Mammary microvascular endothelial cell (primary cell): Measurements from ENCODE around the gene EIF2B4. TPM values are rescaled to one million over a fixed set of nuclear protein-coding genes. Genes with fewer than 3 reads are reported as not detected.

Experiments
- total RNA-seq: library from RNA; depleted of rRNA; stranded (reverse); fragments of >200 nt; gene quantifications from 2 replicates; pipeline ENCODE4 v1.2.3, GENCODE V29; 2015

Gene EIF2B4
- 37.8 and 41.3 TPM in 2 replicates for total RNA-seq

DNA sequence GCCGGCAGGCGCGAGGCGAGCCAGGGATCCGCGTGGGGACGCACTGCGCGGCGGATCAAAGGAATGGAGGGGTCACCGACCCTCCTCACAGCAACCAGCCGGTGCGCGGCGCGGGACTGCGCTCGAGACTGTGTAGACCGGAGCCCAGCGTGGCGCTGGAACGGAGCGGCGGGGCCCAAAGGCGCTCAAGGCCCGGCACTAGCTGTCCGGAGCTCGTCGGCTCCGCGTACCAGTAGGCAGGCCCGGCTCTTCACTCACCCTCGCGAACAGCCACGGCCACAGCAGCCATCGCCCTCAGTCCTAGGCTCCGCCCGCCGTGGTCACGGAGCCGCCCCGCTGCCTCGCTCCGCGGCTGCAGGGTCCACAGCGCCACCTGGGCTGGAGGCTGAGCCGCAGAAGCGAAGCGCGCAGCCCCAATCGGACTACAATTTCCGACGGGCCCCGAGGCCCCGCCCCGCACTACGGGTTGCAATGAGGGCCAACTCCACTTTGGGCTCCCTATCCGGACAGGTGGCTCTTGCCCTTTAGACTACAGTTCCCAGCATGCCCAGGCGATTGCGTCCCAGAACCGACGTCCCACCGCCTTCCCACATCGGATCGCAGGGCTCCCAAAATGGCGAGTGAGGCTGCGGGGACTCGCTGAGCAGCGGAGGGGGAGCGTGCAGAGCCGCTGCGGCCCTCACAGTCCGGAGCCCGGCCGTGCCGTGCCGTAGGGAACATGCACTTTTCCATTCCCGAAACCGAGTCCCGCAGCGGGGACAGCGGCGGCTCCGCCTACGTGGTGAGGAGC is at the start of gene EIF2B4, which contains the start of gene SNX17:
Gene EIF2B4 (minus strand): TSS at position 313 of the 790 bp plus-strand sequence. CDS start 24 bp downstream, at position 289.
Gene SNX17 (plus strand): TSS at position 591 of the 790 bp plus-strand sequence. CDS start 128 bp downstream, at position 719.

DNA sequence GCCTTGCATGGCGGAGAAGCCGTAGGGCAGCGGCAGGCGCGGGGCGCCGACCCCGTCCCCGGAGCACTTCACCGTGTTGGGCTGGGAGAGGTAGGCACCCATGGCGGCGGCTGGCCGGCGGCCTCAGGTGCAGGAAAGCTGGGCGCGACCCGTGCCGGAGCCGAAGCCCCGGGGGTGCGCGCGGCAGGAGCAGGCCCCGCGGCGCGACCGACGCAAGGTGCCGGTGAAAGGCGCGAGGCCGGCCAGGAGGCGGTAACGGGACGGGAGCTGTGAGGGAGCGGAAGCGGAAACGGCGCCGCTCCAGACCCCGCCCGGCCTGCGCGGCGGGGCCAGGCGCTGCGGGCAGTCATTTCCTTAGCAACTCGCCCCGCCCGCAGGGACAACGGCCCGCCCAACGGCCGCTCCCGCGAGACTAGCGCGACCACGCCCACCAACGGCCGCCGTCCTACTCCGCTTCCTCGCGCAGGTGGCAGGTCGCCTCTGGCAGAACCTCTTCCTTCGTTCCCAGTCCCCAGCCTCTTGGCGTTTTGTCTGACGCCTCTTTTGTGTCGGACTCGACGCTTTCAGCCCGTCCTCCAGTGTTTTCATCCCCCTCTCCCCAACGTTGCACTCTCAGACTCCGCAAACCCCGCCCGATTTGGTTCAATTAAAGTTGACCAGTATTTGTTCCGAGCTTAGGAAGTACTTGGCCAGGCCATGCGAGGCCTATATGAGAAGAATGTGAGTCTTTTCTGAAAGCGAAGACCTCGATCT is 39.4 kb upstream of the EIF2B4 start, which contains the start of gene PPM1G:
Gene PPM1G (minus strand): TSS at position 271 of the 753 bp plus-strand sequence. CDS start 169 bp downstream, at position 102.

DNA sequence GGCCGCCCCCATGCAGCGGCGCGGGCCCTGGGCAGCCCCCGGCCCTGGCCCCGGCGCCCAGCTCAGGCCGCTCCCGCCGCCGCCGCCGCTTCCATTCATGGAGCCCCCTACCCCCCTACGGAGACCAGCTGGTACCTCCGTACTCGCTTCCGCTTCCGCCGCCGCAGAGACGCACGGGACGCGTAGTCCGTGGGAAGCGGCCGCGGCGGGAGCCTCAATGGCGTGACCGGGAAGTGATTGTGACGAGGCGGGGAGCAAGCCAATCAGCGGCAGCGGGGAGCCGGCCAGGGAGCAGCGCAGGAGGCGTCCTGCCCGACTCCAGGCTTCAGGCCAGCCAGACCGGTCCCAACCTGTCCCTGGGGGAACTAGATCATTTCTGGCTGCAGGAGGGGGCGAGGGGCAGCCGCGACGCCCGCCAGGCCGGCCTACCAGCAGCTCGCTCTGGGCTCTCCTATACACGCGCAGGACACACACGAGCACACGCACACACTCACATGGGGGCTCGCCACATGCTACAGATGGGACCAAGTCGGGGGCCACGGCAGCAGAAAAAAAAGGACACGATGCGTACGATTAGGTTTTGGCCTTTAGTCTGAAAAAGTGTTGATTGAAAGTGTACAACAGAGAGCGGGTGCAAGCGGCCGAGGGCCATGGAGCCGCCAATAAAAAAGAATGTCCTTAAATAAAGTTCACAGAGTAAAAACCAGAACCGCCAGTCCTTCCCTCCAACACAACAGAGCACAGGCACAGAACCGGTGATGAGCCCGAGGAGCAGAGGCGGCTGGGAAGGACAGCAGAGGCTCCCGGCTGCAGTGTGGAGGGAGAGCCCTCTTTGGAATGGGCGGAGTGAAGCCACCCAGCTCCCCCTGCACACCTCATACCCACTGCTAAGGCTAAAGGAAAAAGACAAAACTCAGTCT is 10.7 kb upstream of the EIF2B4 start, which contains the start of gene ZNF513:
Gene ZNF513 (minus strand): TSS at position 109 of the 920 bp plus-strand sequence. CDS start 208 bp downstream, outside the sequence.

DNA sequence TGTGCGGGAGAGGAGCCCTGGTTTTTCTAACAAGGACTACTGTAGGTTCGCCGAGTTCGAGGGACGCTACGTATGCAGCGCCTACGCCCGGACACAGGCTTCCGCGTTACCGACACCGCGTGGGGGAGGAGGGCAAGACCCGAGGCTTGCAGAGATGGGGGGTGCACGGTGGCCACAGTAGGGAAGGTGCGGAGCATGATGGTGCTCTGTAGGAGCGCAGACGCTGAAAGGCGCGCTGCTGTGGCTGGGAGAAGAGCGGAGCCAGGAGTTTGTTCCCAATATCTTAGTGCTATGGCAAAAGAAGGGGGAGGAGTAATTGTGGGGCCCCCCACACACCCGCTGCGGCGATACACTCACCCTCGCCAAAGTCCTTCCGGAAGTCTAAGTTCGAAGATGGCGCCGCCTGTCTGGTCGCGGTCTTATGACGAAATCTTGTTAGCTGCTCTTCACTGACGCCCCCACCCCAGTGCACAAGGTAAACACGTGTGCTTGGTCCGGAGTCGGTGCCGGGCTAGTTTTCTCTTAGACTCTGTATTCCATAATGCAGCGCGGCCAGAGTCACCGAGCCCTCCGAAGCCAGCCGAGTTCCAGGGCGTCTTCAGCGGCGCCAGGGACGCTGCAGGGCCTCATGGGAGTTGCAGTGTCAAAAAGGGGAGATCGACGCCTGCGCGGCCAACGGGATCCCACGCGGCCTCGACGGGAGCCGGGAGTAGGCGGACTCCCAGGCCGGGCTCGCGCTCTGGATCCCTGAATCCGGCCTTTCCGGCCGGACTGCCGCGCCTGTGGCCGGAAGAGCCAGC is 13.6 kb downstream of the EIF2B4 start, which contains the start of gene GTF3C2:
Gene GTF3C2 (minus strand): TSS at position 383 of the 800 bp plus-strand sequence. CDS start 13,210 bp downstream, outside the sequence.

DNA sequence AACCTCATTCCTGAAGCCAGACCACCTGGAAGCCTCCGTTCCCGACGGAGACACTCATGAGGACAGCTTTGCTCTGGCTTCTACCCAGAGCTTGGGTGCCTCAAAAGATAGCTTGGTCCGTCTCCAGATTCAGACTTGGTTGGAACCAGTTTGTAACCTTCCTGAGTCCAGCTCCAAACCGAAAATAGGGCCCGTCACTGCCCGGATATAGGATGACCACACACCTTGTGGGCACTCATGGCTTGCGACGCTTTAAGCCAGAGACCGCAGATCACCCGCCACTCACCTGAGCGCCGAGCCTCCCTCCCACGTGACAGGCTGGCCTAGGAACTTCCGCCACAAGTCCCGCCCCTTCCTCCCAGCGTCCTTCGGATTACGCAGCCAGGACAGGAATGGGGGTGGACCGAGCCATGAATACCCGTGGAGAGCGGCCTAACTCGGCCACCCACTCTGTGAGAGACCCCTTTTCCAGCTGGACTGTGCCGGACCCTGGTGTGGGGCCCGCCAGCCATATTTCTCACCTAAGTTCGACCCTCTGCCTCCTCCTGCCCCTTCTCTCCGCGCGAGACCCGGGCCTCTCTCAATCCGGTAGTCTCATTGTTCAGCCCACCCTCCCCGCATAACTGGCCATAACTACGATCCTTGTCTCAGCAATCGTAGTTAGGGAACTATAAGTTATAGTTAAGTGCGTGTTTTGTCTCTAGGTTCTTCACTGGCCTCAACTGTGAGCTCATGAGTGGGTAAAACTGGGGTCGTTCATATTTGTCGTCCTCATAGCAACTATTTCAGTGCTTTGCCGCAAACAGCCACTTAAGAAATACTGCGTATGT is 47.2 kb downstream of the EIF2B4 start, which contains the start of gene MPV17:
Gene MPV17 (minus strand): TSS at position 332 of the 830 bp plus-strand sequence. CDS start 580 bp downstream, outside the sequence.

Other genes with a start within 250 kb of the EIF2B4 start
- gene ABHD1, start 246.5 kb downstream of the EIF2B4 start, total RNA-seq = not detected in 2 replicates
- gene PREB, start 235.7 kb downstream of the EIF2B4 start, total RNA-seq = 46.3 and 47.0 TPM in 2 replicates
- not detected in 2 replicates for gene PRR30, start 230.9 kb downstream of the EIF2B4 start, total RNA-seq
- gene TCF23, start 221.3 kb downstream of the EIF2B4 start, total RNA-seq = not detected in 2 replicates
- 131 and 156 TPM in 2 replicates for gene ATRAID, start 158.3 kb downstream of the EIF2B4 start, total RNA-seq
- 34.3 and 65.7 TPM in 2 replicates for gene SLC5A6, start 158.1 kb downstream of the EIF2B4 start, total RNA-seq
- 47.2 and 60.4 TPM in 2 replicates for gene CAD, start 153.0 kb downstream of the EIF2B4 start, total RNA-seq
- 2.7 and 3.4 TPM in 2 replicates for gene SLC30A3, start 107.3 kb downstream of the EIF2B4 start, total RNA-seq
- not detected in 2 replicates for gene DNAJC5G, start 94.9 kb downstream of the EIF2B4 start, total RNA-seq
- gene TRIM54, start 87.9 kb downstream of the EIF2B4 start, total RNA-seq = 0.49 TPM in 1 of 2 replicates, not detected in the other
- gene UCN, start 61.9 kb downstream of the EIF2B4 start, total RNA-seq = not detected in 2 replicates
- gene MPV17, start 47.2 kb downstream of the EIF2B4 start, total RNA-seq = 109 and 120 TPM in 2 replicates
- gene GTF3C2, start 13.6 kb downstream of the EIF2B4 start, total RNA-seq = 37.4 and 41.5 TPM in 2 replicates
- 128 and 138 TPM in 2 replicates for gene SNX17, start 278 bp upstream of the EIF2B4 start, total RNA-seq
- gene ZNF513, start 10.4 kb upstream of the EIF2B4 start, total RNA-seq = 6.8 and 8.6 TPM in 2 replicates
- gene PPM1G, start 39.3 kb upstream of the EIF2B4 start, total RNA-seq = 121 and 134 TPM in 2 replicates
- 105 and 115 TPM in 2 replicates for gene NRBP1, start 58.3 kb upstream of the EIF2B4 start, total RNA-seq
- not detected in 2 replicates for gene KRTCAP3, start 72.0 kb upstream of the EIF2B4 start, total RNA-seq
- gene IFT172, start 119.4 kb upstream of the EIF2B4 start, total RNA-seq = 17.4 and 17.9 TPM in 2 replicates
- gene FNDC4, start 124.9 kb upstream of the EIF2B4 start, total RNA-seq = 15.9 and 20.3 TPM in 2 replicates
- 0.34 and 3.7 TPM in 2 replicates for gene GCKR, start 126.5 kb upstream of the EIF2B4 start, total RNA-seq
- gene ZNF512, start 212.7 kb upstream of the EIF2B4 start, total RNA-seq = 23.4 and 29.4 TPM in 2 replicates